HS-27A (cell line): Measurements from ENCODE around the gene PLD4.
"Not testable (repeated sequence)": the region's sequence is repeated elsewhere in the genome, so short reads cannot be mapped to it uniquely, and the experiment has no call there.

Experiments
- DNase-seq: peaks from one replicate; pipeline ENCODE4 v3.0.0-alpha.2; 2012; ENCODE audit warnings: low read depth, missing footprints

The PLD4 gene

GRCh38 chr14:104924421-104925213 lies at the start of gene PLD4:
Gene PLD4 (plus strand): TSS chr14:104924879. CDS start chr14:104927141, 2,262 bp downstream.
- no peak for DNase-seq

- no peak for DNase-seq
These were observed 49.3 kb upstream of the PLD4 start for GRCh38 chr14:104875412-104875751.

- DNase-seq: no peak
These were observed 48.9 kb upstream of the PLD4 start for GRCh38 chr14:104875811-104876210.

GRCh38 chr14:104876251-104876699 lies 48.4 kb upstream of the PLD4 start:
- DNase-seq: no peak

- no peak for DNase-seq
These were observed 47.4 kb upstream of the PLD4 start for GRCh38 chr14:104877066-104877805.

- no peak for DNase-seq
These were observed 46.7 kb upstream of the PLD4 start for GRCh38 chr14:104877806-104878550.

GRCh38 chr14:104878582-104878981 lies 46.1 kb upstream of the PLD4 start:
- DNase-seq: no peak

- no peak for DNase-seq
These were observed 45.3 kb upstream of the PLD4 start for GRCh38 chr14:104879201-104879982.

GRCh38 chr14:104879983-104880565 lies 44.6 kb upstream of the PLD4 start:
- no peak for DNase-seq

GRCh38 chr14:104880584-104881210 lies 44.0 kb upstream of the PLD4 start:
- no peak for DNase-seq

GRCh38 chr14:104881369-104881979 lies 43.2 kb upstream of the PLD4 start:
- DNase-seq: no peak

- no peak for DNase-seq
These were observed 42.2 kb upstream of the PLD4 start for GRCh38 chr14:104882325-104882973.

- DNase-seq: no peak
These were observed 41.6 kb upstream of the PLD4 start for GRCh38 chr14:104882991-104883660.

- no peak for DNase-seq
These were observed 40.9 kb upstream of the PLD4 start for GRCh38 chr14:104883681-104884361.

GRCh38 chr14:104884381-104884780 lies 40.3 kb upstream of the PLD4 start:
- not testable (repeated sequence) for DNase-seq

- DNase-seq: no peak
These were observed 39.4 kb upstream of the PLD4 start for GRCh38 chr14:104885031-104885972.

- no peak for DNase-seq
These were observed 38.5 kb upstream of the PLD4 start for GRCh38 chr14:104885973-104886689.
